Measurements from ENCODE around the gene INSIG1. TPM values are rescaled to one million over a fixed set of nuclear protein-coding genes. Genes with fewer than 3 reads are reported as not detected.

Gene INSIG1
- total and polyA plus RNA-seq, 12 donors, result 5.9 to 16.3 (median 12.1) TPM

GRCh38 chr7:155252892-155253501 is 44.7 kb upstream of the INSIG1 start:
- Histone ChIP-seq H3K4me1 (peaks cover 5 to 18% (median 10%) of the 10 kb centered on the region in 9 donors), H3K27me3 (peaks cover 0 to 16% (median 6%) of the 10 kb centered on the region in 7 donors), H3K9me3 (no peaks in the 10 kb centered on the region), H3K36me3 (no peaks in the 10 kb centered on the region), H3K27ac (no peak overlapping the region), H3K4me3 (no peak overlapping the region)
- intact Hi-C loops (cut with DNase I), result loop anchor here in 1 of 10 donors (10.0 kb wide), 1 partner anchor 48 kb away; no protein-coding TSS in a partner anchor
- ATAC-seq (no peak), DNase-seq (no peak)
- 83 to 84% methylated on average over 24 of the region's 24 CpGs for WGBS, 2 donors
- no peak for TF ChIP-seq CTCF (IDR thresholded peaks at IDR 0.05)

GRCh38 chr7:155254018-155254417 is 43.7 kb upstream of the INSIG1 start:
- intact Hi-C loops (cut with DNase I), result loop anchor here in 1 of 10 donors (10.0 kb wide), 1 partner anchor 49 kb away; no protein-coding TSS in a partner anchor
- H3K27me3 ChIP-seq, result peaks cover 0 to 16% (median 6%) of the 10 kb centered on the region in 7 donors
- H3K9me3 ChIP-seq, result no peaks in the 10 kb centered on the region
- peaks cover 7 to 24% (median 15%) of the 10 kb centered on the region in 9 donors for H3K4me1 ChIP-seq
- ATAC-seq (no peak), DNase-seq (no peak)
- no peak overlapping the region for H3K27ac ChIP-seq
- 90 to 94% methylated on average over 8 of the region's 8 CpGs for WGBS, 2 donors
- TF ChIP-seq CTCF (IDR thresholded peaks at IDR 0.05), result no peak
- H3K4me3 ChIP-seq, result no peak overlapping the region
- no peaks in the 10 kb centered on the region for H3K36me3 ChIP-seq

GRCh38 chr7:155255071-155255470 is 42.6 kb upstream of the INSIG1 start:
- intact Hi-C loops (cut with DNase I), result loop anchor here in 4 of 10 donors (5.0 to 10.0 kb wide), 4 partner anchors 42 to 50 kb away; partner anchors contain the start of gene INSIG1 (in 1 of the 4)
- no peak for TF ChIP-seq CTCF (IDR thresholded peaks at IDR 0.05)
- Histone ChIP-seq H3K9me3 (no peaks in the 10 kb centered on the region), H3K36me3 (no peaks in the 10 kb centered on the region), H3K4me3 (no peak overlapping the region), H3K4me1 (peaks cover 7 to 24% (median 15%) of the 10 kb centered on the region in 9 donors), H3K27ac (no peak overlapping the region), H3K27me3 (peaks cover 0 to 16% (median 6%) of the 10 kb centered on the region in 7 donors)
- 94 to 96% methylated on average over 10 of the region's 10 CpGs for WGBS, 2 donors
- DNase-seq, result no peak
- no peak for ATAC-seq

- TF ChIP-seq CTCF (IDR thresholded peaks at IDR 0.05), result no peak
- H3K36me3 ChIP-seq, result no peaks in the 10 kb centered on the region
- no peak for ATAC-seq
- H3K27me3 ChIP-seq, result peaks cover 0 to 12% (median 6%) of the 10 kb centered on the region in 7 donors
- no peak for DNase-seq
- intact Hi-C loops (cut with DNase I), result loop anchor here in 5 of 10 donors (2.0 to 10.0 kb wide), 6 partner anchors 41 to 51 kb away; partner anchors contain the start of gene INSIG1 (in 2 of the 5)
- H3K27ac ChIP-seq, result no peak overlapping the region
- 84 to 86% methylated on average over 6 of the region's 6 CpGs for WGBS, 2 donors
- H3K9me3 ChIP-seq, result no peaks in the 10 kb centered on the region
- H3K4me3 ChIP-seq, result no peak overlapping the region
- peaks cover 7 to 24% (median 15%) of the 10 kb centered on the region in 9 donors for H3K4me1 ChIP-seq
These were observed 42.1 kb upstream of the INSIG1 start for GRCh38 chr7:155255621-155256020.
